GM23338 (cell line): Measurements from ENCODE around the gene SEPHS1.

Source experiments
- CREB1 ChIP-seq: fragments of 250-450 bp; sonication (Bioruptor Pico); IDR thresholded peaks from 2 replicates; pipeline ENCODE4 v1.5.0; 2020; ENCODE audit warnings: low read depth, mild to moderate bottlenecking, moderate library complexity
- CTCF ChIP-seq, 2 experiments: fragments of 200-600 bp in 1 of 2; sonication (generic) in 1 of 2; conservative IDR thresholded peaks; 2 replicates each; pipeline versions ENCODE4 v1.5.1 to v1.6.1; 2016 to 2017; ENCODE audit warnings: antibody characterized with exemption in 2 of 2, low read depth in 2 of 2, mild to moderate bottlenecking in 2 of 2, moderate library complexity in 1 of 2
- EZH2 ChIP-seq: fragments of 200-600 bp; sonication (generic); IDR thresholded peaks from one replicate; pipeline ENCODE4 v1.8.0; 2017; ENCODE audit warnings: antibody characterized with exemption, mild to moderate bottlenecking, low read depth; ENCODE audit not compliant: unreplicated experiment
- JUNB ChIP-seq: IDR thresholded peaks from one replicate; pipeline ENCODE4 v1.6.1; 2016; ENCODE audit warnings: antibody characterized with exemption; ENCODE audit not compliant: unreplicated experiment

DNA sequence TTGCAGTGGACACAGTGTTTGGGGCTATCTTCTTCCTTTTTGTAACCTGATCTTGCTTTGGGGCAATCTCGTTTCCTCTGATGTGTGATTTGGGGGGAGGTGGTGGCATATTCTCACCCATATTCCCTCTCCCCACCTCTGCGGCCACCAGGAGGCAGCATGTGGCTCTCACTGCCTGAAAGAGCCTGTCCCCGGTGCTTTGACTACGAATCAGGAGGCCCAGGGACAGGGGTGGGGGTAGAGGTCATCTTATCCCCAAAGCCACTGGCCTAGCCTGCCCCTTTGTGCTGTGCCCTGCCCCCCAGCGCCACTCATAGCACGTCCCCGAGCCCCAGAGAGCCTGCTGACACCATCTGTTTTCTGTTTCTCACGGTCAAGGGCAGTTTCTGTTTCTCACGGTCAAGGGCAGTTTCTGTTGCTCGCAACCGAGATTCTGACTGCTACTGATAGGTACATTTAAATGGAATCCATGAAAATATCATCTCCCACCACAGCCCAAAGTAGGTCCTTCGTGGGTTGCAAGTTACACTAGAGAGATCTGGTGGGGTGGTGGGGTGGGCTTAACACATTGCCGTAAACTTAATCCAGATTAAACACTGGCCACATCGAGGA, 76.4 kb downstream of the SEPHS1 start:
- no peak for TF ChIP-seq EZH2
- peak; percentile 83 to 93 for TF ChIP-seq CTCF (conservative IDR thresholded peaks at IDR 0.05; ENCODE audit: low read depth in 2 of 2)
- TF ChIP-seq JUNB, result no peak
- TF ChIP-seq CREB1 (CRISPR knock-in tag), result no peak
